Endodermal cell (in vitro differentiated cells): ENCODE results near the gene IGSF1. TPM values are rescaled to one million over a fixed set of nuclear protein-coding genes. Genes with fewer than 3 reads are reported as not detected.

Experiments used
- DNase-seq: peaks from one replicate; pipeline ENCODE4 v3.0.0-alpha.2; 2017
- H3K27ac ChIP-seq: 2 replicates; pipeline ENCODE4 v1.5.1; 2013; ENCODE audit warnings: mild to moderate bottlenecking, low read depth, low read length, moderate library complexity
- H3K27me3 ChIP-seq: 2 replicates; pipeline ENCODE4 v1.6.1; 2013; ENCODE audit warnings: mild to moderate bottlenecking, low read length, moderate library complexity; ENCODE audit not compliant: insufficient read depth, control insufficient read depth, poor library complexity, severe bottlenecking
- H3K36me3 ChIP-seq: 2 replicates; pipeline ENCODE4 v1.7.0; 2013; ENCODE audit warnings: mild to moderate bottlenecking, low read length, moderate library complexity; ENCODE audit not compliant: control insufficient read depth, insufficient read depth
- H3K4me1 ChIP-seq: one replicate; pipeline ENCODE4 v1.7.0; 2013; ENCODE audit warnings: low read length; ENCODE audit not compliant: control insufficient read depth, insufficient read depth
- H3K4me3 ChIP-seq: 2 replicates; pipeline ENCODE4 v1.5.1; 2013; ENCODE audit warnings: mild to moderate bottlenecking, low read length, moderate library complexity
- H3K9ac ChIP-seq: 2 replicates; pipeline ENCODE4 v1.6.1; 2013; ENCODE audit warnings: mild to moderate bottlenecking, low read length, moderate library complexity; ENCODE audit not compliant: poor library complexity, severe bottlenecking; ENCODE audit errors: extremely low read depth
- H3K9me3 ChIP-seq: 2 replicates; pipeline ENCODE4 v1.6.1; 2013; ENCODE audit warnings: mild to moderate bottlenecking, low read length, moderate library complexity; ENCODE audit not compliant: control insufficient read depth
- H3K27ac Mint-ChIP-seq: 2 replicates; pipeline ENCODE4 v1.8.0; 2020; ENCODE audit warnings: mixed read lengths
- H3K27me3 Mint-ChIP-seq: 2 replicates; pipeline ENCODE4 v1.8.0; 2021; ENCODE audit warnings: mild to moderate bottlenecking, mixed read lengths; ENCODE audit not compliant: insufficient read depth
- H3K36me3 Mint-ChIP-seq: 2 replicates; pipeline ENCODE4 v1.8.0; 2020; ENCODE audit warnings: low read depth, mixed read lengths
- H3K4me1 Mint-ChIP-seq: 2 replicates; pipeline ENCODE4 v1.8.0; 2020; ENCODE audit warnings: mixed read lengths
- H3K4me3 Mint-ChIP-seq: 2 replicates; pipeline ENCODE4 v1.8.0; 2020; ENCODE audit warnings: mild to moderate bottlenecking, moderate library complexity, mixed read lengths
- H3K9me3 Mint-ChIP-seq: 2 replicates; pipeline ENCODE4 v1.8.0; 2020; ENCODE audit warnings: mild to moderate bottlenecking, mixed read lengths
- CTCF ChIP-seq: fragments of 200-600 bp; sonication (generic); conservative IDR thresholded peaks from 2 replicates; pipeline ENCODE4 v1.5.0; 2021; ENCODE audit warnings: antibody characterized with exemption, mild to moderate bottlenecking
- WGBS, 2 experiments: methylation state at CpG; one replicate each; pipeline versions ENCODE4 v1.1.5 to v1.1.7; 2013; ENCODE audit warnings: missing lambda C conversion rate in 2 of 2, mixed read lengths in 1 of 2; ENCODE audit not compliant: insufficient coverage in 1 of 2, insufficient read length in 1 of 2; 5-methylcytosine and 5-hydroxymethylcytosine counted together
- total RNA-seq, 2 donors: library from RNA; stranded (reverse); fragmentation: NEBNext Ultra II Directional in 1 of 2; extraction: Animal tissue kit (Norgen Biotek cat#: 25700) in 1 of 2; gene quantifications; 2 replicates in 1 of 2; 3 replicates in 1 of 2; pipeline ENCODE4 v1.2.1, GENCODE V29; 2021

IGSF1 gene
- total RNA-seq, 2 donors from 2014 or later: 5.6 to 10.5 TPM

GRCh38 chrX:131273011-131273410 lies 16.1 kb downstream of the IGSF1 start:
- no peaks in the 10 kb centered on the region for H3K27me3 ChIP-seq
- no peaks in the 10 kb centered on the region for H3K36me3 ChIP-seq
- Mint-ChIP-seq H3K4me3 (no peak overlapping the region), H3K4me1 (peaks cover 23% of the 10 kb centered on the region), H3K27ac (no peak overlapping the region), H3K27me3 (peaks cover 4% of the 10 kb centered on the region), H3K9me3 (no peaks in the 10 kb centered on the region), H3K36me3 (no peaks in the 10 kb centered on the region)
- no peak for TF ChIP-seq CTCF
- WGBS, 2 experiments: 93% methylated on average over 5 of the region's 5 CpGs; no CpG with 5 or more reads in 1 of the 2 experiments
- no peak overlapping the region for H3K27ac ChIP-seq
- H3K4me1 ChIP-seq: no peaks in the 10 kb centered on the region
- H3K9me3 ChIP-seq: no peaks in the 10 kb centered on the region
- H3K4me3 ChIP-seq: no peak overlapping the region
- no peak overlapping the region for H3K9ac ChIP-seq
- no peak for DNase-seq

GRCh38 chrX:131271826-131272225 lies 17.3 kb downstream of the IGSF1 start:
- DNase-seq: no peak
- Mint-ChIP-seq H3K9me3 (no peaks in the 10 kb centered on the region), H3K4me3 (no peak overlapping the region), H3K36me3 (no peaks in the 10 kb centered on the region), H3K27ac (no peak overlapping the region), H3K27me3 (no peaks in the 10 kb centered on the region), H3K4me1 (peaks cover 18% of the 10 kb centered on the region)
- Histone ChIP-seq H3K27ac (no peak overlapping the region), H3K36me3 (no peaks in the 10 kb centered on the region), H3K4me1 (no peaks in the 10 kb centered on the region), H3K9me3 (no peaks in the 10 kb centered on the region), H3K27me3 (no peaks in the 10 kb centered on the region), H3K4me3 (no peak overlapping the region), H3K9ac (no peak overlapping the region)
- TF ChIP-seq CTCF: no peak
- WGBS, 2 experiments: 72% methylated on average over 3 of the region's 3 CpGs; no CpG with 5 or more reads in 1 of the 2 experiments

- no peaks in the 10 kb centered on the region for H3K9me3 ChIP-seq
- Mint-ChIP-seq H3K27ac (no peak overlapping the region), H3K27me3 (no peaks in the 10 kb centered on the region), H3K36me3 (no peaks in the 10 kb centered on the region), H3K4me1 (peaks cover 20% of the 10 kb centered on the region), H3K9me3 (no peaks in the 10 kb centered on the region), H3K4me3 (no peak overlapping the region)
- DNase-seq: no peak
- H3K4me1 ChIP-seq: no peaks in the 10 kb centered on the region
- WGBS, 2 experiments: 82% methylated on average over 1 of the region's 3 CpGs; no CpG with 5 or more reads in 1 of the 2 experiments
- no peak overlapping the region for H3K27ac ChIP-seq
- H3K4me3 ChIP-seq: no peak overlapping the region
- H3K36me3 ChIP-seq: no peaks in the 10 kb centered on the region
- H3K9ac ChIP-seq: no peak overlapping the region
- TF ChIP-seq CTCF: no peak
- H3K27me3 ChIP-seq: no peaks in the 10 kb centered on the region
These were observed 17.8 kb downstream of the IGSF1 start for GRCh38 chrX:131271274-131271673.
